Inflammatory macrophage treated with lipopolysaccharide for 1 hour (primary cell): ENCODE measurements around the gene CD247.
A peak's percentile ranks its signal among the peaks of the same experiment; 100 is the strongest.

ENCODE experiments used
- DNase-seq, 2 donors: peaks; one replicate each; pipeline ENCODE4 v3.0.0-alpha.2; 2020 to 2022

The CD247 gene

GRCh38 chr1:167456524-167456923 is 61.8 kb downstream of the CD247 start:
- no peak for DNase-seq

GRCh38 chr1:167455786-167456446 is 62.4 kb downstream of the CD247 start:
- peak; percentile 31 to 36 for DNase-seq

- DNase-seq: peak; percentile 40 to 51
Measured at GRCh38 chr1:167454894-167455785, 63.2 kb downstream of the CD247 start.

GRCh38 chr1:167454304-167454893 is 63.9 kb downstream of the CD247 start:
- DNase-seq: no peak

GRCh38 chr1:167453123-167453522 is 65.2 kb downstream of the CD247 start:
- DNase-seq: no peak

- DNase-seq: no peak
Measured at GRCh38 chr1:167452483-167452882, 65.8 kb downstream of the CD247 start.

GRCh38 chr1:167450843-167451242 is 67.5 kb downstream of the CD247 start:
- no peak for DNase-seq

GRCh38 chr1:167447521-167448136 is 70.7 kb downstream of the CD247 start:
- peak; percentile 64 to 72 for DNase-seq

GRCh38 chr1:167446966-167447365 is 71.4 kb downstream of the CD247 start:
- DNase-seq: peak; percentile 48 to 55

GRCh38 chr1:167443757-167444156 is 74.6 kb downstream of the CD247 start:
- DNase-seq: no peak

- no peak for DNase-seq
Measured at GRCh38 chr1:167442854-167443565, 75.3 kb downstream of the CD247 start.

- peak; percentile 67 to 91 for DNase-seq
Measured at GRCh38 chr1:167442142-167442848, 76.0 kb downstream of the CD247 start.

GRCh38 chr1:167441222-167441621 is 77.1 kb downstream of the CD247 start:
- DNase-seq: no peak

GRCh38 chr1:167440776-167441175 is 77.6 kb downstream of the CD247 start:
- no peak for DNase-seq

GRCh38 chr1:167440345-167440744 is 78.0 kb downstream of the CD247 start:
- DNase-seq: no peak

GRCh38 chr1:167439301-167439988 is 78.9 kb downstream of the CD247 start:
- DNase-seq: peak in 1 of 2 donors; percentile 32

- DNase-seq: no peak
Measured at GRCh38 chr1:167438171-167439138, 79.9 kb downstream of the CD247 start.

GRCh38 chr1:167435484-167435883 is 82.8 kb downstream of the CD247 start:
- DNase-seq: no peak

- no peak for DNase-seq
Measured at GRCh38 chr1:167434306-167434705, 84.0 kb downstream of the CD247 start.

- no peak for DNase-seq
Measured at GRCh38 chr1:167433884-167434283, 84.4 kb downstream of the CD247 start.
